ENCODE measurements around the gene TSPAN11.

The TSPAN11 gene

DNA sequence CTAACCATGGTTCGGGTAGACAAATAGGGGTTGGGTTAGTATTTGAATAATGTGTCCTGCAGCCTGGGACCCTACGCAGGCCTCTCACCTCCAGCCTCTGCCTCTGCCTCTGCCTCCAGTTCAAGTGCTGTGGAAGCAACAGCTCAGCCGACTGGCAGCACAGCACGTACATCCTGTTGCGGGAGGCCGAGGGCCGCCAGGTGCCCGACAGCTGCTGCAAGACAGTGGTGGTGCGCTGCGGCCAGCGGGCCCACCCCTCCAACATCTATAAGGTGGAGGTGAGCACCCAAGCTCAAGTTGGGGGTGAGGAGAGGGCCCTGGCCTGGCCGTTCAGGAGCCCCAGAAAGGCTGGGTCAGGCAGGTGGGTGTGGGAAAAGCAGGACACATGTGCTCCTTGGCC lies 55.9 kb downstream of the TSPAN11 start:
- no peak for DNase-seq

GRCh38 chr12:30985814-30986452 lies 59.4 kb downstream of the TSPAN11 start:
- peak in 1 of 2 experiments; percentile 21 for DNase-seq

DNA sequence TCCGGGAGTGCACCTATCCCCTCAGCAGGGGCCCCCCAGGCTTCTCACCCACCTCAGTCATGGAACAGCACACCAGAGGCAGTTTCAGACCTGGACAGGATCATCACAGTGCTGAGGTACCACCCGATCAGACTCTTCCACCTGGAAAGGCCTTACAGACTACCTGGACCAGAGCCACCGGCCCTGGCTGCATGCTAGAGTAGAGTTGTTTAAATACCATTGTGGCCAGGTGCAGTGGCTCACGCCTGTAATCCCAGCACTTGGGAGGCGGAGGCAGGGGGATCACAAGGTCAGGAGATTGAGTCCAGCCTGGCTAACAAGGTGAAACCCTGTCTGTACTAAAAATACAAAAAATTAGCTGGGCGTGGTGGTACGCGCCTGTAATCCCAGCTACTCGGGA lies 61.5 kb downstream of the TSPAN11 start:
- DNase-seq, result no peak

- no peak for DNase-seq
Observed at GRCh38 chr12:30988646-30989286, 62.2 kb downstream of the TSPAN11 start.

GRCh38 chr12:30989754-30990153 lies 63.2 kb downstream of the TSPAN11 start:
- DNase-seq, result peak in 1 of 2 experiments; percentile 4

- DNase-seq, result no peak
Observed at GRCh38 chr12:30990316-30990715, 63.8 kb downstream of the TSPAN11 start.

DNA sequence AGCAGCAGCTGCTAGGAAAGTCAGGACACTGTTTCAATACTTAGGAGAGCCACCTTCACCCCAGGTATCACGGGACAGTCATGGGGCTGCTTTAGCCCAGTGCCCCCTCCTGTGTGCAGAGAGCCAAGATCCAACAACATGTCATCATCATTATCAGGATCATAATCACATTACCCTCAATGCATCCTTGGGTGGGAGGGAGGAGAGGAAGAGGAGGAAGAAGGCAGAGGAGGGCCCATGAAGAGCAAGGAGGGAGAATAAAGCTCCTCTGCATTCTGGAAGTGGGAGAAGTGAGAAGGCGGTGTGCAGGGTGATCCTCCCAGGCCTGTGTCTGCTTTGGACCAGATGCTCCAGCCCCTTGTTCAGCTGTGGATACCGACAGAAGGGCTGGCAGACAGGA lies 64.2 kb downstream of the TSPAN11 start:
- no peak for DNase-seq

- no peak for DNase-seq
Observed at GRCh38 chr12:30991466-30991865, 64.9 kb downstream of the TSPAN11 start.

- DNase-seq, result no peak
Observed at GRCh38 chr12:30992381-30992780, 65.8 kb downstream of the TSPAN11 start.

DNA sequence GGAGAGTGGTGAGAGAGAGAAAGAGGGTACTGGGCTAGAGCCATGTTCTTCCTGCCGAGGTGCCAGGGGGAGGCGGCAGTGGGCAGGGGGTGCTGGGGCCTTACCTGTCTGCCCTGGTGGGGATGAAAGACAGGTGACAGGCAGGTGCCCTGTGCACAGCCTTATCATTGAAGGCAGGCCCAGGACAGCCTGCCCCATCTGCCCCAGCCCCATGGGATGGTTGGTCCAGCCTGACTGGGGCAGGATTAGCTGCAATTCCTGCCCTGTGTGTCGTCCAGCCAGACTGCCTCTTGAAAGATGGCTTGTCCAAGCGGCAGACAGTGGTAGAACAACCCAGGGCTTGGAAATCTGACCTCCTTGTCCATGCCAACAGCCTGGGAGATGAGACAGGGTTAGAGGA lies 67.2 kb downstream of the TSPAN11 start:
- DNase-seq, result no peak

DNA sequence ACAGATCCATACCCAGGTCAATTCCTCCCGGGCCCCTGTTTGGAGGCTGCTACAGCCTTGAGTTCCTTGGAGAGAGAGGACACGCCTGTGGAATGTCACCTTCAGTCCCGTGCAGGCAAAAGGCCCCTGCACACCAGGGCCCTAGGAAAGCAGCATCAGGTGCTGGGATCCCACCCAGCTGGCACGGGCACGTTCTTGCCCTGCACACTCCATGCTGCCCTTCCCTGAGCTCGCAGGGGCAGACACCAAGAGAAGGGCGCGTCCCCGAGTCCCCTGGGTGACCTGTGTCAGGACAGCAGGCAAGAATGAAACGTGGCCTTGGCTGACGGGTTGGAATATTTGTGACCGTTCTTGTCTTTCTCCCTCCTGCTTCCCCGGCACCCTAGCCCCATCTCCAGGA lies 67.7 kb downstream of the TSPAN11 start:
- no peak for DNase-seq

DNA sequence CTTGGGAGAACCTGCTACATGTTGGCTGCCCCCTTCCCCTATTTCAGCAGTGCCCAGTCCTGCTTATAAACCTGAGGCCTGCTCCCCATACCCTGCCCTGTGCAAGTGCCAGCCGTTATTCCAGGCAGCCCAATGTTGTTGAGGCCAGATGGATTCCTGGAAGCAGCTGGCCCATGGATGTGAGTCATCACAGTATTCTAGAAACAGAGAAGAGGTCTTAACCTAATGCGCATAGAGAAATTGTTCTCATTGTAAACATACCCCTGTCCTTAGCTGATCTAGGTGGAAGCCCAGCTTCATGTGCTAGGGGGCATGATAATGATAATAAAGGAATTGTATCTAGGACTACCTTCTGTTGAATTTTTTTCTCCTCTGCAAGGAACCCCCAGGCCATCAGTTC lies 69.7 kb downstream of the TSPAN11 start:
- DNase-seq, result no peak

DNA sequence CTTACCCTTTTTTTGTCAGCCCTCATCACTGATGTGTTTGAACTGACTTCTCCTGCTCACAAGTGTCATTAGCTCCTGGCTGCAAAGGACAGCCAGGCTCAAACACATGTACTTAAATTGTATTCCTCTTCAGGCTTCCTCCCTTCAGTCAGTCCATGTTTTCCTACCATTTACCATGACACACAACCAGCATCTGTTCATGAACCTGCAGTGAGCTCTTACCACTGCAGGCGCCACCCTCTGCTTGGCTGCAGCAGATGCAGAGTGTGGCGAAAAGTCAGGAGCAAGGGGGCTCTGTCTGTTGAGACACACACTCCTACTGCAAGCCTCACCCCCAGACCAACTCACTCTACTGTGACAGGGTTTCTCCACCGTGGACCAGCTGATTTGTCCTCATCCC lies 70.2 kb downstream of the TSPAN11 start:
- no peak for DNase-seq

DNA sequence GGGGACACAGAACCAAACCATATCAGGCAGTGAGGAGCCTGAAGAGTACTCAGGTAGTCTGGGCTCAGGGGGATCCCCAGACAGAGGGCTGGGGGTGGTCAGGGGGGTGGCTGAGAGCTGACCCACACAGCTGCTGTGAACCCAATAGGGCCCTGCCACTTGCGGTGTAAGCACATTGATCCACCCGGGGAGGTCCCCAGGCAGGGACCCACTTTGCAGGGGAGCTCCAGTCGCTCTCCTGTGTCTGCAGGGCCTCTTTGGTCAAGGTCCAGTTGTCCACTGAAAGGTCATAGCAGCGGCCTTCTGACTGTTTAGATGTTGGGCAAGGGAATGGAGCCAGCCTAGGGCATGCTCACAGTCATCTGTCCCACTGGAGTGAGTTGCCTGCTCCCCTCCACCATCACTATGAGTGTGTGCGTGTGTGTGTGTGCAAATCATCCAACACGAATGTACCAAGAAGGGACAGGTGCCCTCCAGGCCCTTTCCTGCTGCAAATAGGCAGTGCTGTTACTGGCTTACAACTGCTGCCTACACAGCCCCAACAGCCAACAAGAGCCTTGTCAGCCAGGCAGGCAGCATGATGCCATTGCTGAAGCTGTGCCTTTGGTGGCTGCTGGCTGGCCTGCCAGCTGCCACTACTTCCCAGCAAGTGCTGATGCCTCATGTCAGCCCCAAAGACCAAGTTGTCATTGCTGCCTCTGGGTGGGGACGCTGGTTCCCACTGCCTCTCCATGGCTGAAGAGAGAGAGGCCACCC lies 71.3 kb downstream of the TSPAN11 start:
- DNase-seq, result no peak

- DNase-seq, result no peak
Observed at GRCh38 chr12:30999011-30999410, 72.5 kb downstream of the TSPAN11 start.

GRCh38 chr12:30999723-31000122 lies 73.2 kb downstream of the TSPAN11 start:
- DNase-seq, result no peak

- no peak for DNase-seq
Observed at GRCh38 chr12:31000751-31001150, 74.2 kb downstream of the TSPAN11 start.

- no peak for DNase-seq
Observed at GRCh38 chr12:31001581-31002360, 75.2 kb downstream of the TSPAN11 start.

GRCh38 chr12:31002361-31002725 lies 75.8 kb downstream of the TSPAN11 start:
- DNase-seq, result no peak

- no peak for DNase-seq
Observed at GRCh38 chr12:31002999-31003398, 76.5 kb downstream of the TSPAN11 start.

- no peak for DNase-seq
Observed at GRCh38 chr12:31003861-31004640, 77.5 kb downstream of the TSPAN11 start.

- DNase-seq, result no peak
Observed at GRCh38 chr12:31004666-31005065, 78.1 kb downstream of the TSPAN11 start.
